Activated CD4-positive, alpha-beta T cell treated with anti-CD3 and anti-CD28 coated beads, Interleukin-2, amount 50 U/mL, for 16 hours (primary cell): ENCODE data around the gene ZNF532.

Source experiments
- DNase-seq: peaks from one replicate; pipeline ENCODE4 v3.0.0-alpha.2; 2020

Gene ZNF532

DNA sequence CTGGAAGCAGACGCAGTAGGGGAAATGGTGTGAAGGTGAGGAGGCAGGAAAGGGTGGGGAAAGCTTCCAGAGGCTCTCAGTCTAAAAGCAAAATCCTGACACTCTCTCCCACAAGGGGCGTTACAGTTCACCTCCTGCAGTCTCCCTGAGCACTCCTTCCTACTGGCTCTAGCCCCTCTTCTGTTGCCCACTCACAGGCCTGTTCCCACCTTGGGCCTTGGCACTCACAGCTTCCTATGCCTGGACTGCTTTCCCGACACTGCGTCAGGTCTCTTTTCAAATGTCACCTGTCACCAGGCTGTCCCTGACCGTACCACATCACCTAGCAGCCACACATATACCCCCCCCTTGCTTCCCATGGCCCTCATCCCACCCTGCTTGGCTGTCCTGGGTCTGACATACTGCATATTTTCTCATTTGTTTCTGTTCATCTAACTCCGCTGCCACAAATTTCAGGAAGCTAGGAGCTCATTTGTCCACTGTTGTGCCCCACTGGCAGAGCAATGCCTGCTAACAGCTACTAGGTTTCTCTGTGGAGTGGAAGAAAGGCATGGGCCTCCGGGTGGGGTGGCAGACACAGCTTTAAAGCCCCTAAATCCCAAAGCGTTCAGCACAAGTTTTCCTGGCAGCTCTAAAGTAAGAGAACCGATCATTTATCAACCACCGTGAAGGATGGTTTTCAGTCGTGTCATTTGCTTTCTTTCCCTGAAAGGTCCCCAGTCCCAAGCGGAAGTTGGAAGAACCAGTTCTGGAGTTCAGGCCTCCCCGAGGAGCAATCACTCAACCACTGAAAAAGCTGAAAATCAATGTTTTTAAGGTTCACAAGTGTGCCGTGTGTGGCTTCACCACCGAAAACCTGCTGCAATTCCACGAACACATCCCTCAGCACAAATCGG, 118.8 kb downstream of the ZNF532 start:
- no peak for DNase-seq

DNA sequence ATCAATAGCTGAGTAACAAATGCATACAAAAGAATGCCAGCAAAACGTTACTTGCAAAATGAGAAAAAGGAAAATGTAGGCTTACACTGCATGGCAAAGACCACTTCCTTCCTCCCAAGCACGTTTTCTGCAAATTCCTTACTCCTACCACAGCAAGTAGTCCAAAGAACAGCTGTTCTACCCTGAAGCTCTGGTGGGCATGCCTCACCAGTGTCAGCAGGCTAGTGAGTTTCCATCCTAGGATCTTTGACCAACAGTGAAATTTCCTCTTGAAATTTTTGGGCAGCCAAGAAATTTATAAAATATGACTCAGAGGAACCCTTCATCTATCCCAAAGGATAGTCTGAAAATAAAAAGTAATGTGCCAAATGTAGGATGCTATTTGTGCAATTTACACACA, 123.9 kb downstream of the ZNF532 start:
- DNase-seq, result no peak

DNA sequence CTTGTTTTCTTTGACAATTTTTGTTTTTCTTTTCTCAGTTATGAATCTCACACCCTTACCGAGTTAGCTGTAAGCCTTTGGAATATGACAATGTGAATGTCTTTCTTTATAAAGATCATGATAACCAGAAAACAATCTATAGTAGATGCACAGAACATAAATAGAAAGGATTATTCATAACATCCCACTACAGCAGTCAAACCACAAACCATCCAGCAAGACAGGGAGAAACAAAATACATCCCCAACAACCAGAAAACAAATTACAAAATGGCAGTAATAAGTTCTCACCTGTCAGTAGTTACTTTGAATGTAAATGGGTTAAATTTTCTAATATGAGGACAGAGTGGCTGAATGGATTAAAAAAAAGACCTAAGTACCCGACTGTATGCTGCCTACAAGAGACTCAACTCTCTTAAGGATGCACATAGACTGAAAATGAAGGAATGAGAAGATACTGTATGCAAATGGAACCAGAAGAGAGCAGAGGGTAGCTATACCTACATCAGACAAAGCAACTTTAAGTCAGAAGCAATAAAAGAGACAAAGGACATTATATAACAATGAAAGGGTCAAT, 124.6 kb downstream of the ZNF532 start:
- DNase-seq, result no peak

DNA sequence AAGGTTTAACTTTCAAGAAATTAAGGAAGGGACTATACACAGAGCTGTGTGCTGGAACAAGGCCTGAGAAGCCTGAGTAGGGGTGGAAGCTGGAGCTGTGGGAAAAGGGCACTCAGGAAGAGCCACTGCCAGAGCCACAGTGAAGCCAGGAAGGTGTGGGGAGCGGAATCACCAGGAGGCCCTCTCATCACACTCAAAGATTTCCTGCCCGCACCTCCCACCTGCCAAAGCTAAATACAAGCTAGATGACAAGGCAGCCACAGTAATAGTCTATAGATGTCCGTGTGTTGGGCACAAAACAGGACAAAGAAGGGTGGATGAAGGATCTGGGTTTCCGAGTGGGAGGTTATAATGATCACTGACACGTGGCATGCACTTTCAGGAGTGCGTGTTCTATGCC, 126.0 kb downstream of the ZNF532 start:
- no peak for DNase-seq

DNA sequence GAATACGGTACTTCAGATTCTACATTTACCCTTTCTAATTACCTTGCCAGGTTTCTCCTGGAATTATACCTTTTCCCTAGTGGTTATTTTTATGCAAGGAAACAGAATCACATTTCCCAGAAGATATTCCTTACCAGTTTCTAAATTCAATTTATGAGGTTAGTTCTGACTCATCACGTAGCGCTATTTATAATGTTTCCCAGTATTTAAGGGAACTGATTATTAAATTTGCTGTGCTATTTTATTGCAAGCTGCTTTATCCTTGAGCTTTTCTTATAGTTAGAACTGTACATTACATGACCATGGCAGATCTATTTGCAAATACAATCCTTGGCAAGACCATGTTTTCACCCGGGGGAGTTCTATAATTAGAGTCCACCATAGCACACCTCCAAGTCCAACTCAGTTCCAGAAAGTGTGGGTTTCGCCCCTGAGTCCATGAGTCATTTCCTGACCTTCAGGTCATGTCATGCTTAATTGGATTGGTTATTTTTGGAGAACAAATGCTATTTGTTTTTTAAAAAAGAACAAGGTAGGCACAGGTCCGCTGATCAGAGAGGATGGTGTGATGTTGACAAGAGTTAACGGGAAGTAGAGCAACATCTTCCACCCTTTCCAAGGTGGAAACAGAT, 126.6 kb downstream of the ZNF532 start:
- peak; percentile 28 for DNase-seq

DNA sequence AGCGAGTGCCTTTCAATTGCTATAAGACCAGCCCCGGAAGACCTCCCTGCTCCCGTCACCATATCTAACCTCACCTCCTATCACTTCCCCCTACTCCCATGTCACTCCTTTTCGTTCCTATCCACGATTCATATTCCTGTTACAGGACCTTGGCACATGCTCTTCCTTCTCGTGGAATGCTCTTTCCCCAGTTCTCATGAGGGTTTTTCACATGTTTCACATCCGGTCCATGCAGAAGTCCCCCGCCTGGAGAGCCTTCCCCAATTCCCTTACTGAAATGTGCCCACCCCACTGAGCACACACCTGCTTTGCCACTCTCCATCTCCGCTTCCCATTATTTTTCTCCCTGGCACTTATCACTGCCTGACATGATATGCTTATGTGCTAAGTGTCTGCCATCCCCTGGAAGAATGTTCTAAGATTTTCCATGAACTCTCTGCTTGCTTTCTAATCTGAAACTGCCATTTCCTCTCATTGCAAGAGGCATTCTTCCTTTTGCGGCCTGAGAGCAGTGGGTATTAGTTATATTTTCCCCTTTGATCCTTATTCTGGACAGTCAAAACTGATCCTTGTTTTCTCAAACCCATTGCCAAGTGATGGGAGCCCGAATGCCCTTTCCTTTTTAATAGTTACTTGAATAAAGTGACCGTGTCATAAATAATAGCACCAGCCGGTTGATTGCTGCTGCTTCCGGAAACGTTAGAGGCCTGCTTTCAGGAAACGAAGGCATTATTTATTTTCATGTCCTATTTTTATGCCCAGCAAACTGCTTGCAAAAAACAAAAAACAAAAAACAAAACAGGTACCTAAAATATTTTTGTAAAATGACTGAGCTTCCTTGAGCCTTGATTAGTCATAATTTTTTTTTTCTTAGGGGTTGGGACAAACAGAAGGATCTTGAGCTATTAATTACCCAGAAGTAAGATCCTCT, 127.9 kb downstream of the ZNF532 start:
- DNase-seq, result no peak

DNA sequence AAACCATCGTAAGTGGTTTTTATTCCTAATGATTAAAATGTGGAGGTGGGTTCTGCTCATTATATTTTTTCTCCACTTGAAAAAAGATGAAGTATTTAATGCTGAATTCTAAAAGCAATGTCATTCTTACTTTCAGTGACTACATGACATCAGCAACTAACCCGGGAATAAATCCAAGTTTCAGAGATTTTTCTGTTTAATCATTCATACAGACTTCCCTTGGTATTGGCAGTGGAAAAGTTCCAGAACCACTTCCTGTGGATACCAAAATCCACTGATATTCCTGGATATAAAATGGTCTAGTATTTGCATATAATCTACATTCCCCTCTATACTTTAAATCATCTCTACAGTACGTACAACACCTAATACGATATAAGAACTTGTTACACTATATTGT, 128.6 kb downstream of the ZNF532 start:
- no peak for DNase-seq

DNA sequence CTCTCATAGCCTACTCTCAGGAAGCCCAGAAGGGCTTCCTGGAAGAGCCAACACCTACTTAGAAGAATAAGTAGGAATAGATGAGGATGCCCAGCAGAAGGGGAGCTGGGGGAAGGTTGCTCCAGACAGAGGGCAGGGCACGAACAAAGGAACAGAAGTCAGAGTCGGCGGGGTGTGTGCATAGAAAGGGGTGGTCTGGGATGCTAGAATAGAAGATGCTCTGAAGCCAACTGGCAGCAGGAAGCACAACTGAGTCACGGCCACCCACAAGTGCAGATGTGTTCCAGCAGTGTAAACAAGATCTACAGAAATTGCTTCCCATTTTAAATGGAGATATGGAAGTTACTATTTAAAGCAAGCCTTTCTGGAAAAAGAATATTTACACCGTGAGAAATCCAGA, 131.0 kb downstream of the ZNF532 start:
- no peak for DNase-seq

DNA sequence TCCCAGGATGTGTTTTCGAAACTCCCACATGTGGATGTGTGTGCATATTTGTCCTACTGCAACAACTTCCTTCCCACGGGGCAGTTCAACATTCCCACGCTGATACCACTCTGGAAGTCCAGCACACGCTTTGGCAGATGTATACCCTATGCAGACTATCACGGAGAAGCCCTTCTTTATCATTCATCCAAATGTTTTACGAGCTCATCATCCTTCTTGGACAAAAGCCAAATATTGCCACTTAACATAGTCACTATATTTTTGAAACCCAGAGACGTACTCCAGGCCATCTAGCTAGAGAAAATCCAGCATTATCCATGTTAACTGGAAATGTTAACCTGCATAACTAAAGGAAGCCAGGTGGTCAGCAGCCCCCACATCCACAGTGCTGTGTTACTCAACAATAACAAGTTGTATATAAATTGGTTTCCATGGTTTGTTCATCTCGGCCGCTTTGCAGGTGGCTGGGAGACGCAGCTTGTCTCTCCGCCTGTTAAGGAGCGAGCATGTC, 131.5 kb downstream of the ZNF532 start:
- no peak for DNase-seq

DNA sequence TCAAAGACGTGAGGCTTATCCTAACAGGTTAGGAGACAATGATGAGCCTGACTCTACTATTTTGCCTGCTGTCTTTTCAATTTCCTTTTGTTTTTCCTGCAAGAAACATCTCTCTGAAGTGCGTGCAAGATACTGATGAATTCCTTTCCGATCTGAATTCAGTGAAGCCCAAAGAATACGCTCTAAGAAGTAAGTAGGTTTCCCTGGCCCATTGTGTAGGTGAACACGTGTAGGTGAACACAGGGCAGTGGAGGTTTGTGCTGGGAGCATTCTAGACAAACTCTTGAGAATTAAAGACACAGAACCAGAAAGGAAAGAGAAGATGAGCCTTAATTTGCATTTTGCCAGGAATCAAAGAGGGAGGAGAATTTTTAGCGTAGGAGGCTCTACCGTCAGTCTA, 132.0 kb downstream of the ZNF532 start:
- no peak for DNase-seq

DNA sequence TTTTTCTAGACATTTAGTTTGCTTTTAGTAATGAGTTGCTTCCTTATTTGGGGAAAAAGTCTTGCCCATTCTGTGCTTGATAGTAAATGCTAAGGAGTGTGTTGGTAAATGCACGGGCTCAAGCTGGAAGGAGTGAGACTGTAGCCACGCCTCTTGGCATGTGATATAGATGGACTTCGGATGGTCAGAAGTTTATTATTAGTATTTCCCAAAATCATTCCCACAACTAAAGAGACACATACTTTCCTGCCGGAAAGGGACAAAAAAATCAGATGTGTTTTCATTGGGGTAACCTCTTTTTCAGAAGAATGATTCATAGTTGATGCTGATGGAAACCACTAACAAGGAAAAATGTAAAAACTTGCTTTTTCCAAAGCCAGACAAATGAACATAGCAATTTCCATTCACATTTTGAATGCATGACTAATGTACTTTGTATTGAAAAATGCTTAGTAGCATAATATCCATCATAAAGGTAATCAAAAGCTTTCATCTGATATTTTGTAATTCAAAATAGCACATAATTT, 133.2 kb downstream of the ZNF532 start:
- DNase-seq, result no peak

DNA sequence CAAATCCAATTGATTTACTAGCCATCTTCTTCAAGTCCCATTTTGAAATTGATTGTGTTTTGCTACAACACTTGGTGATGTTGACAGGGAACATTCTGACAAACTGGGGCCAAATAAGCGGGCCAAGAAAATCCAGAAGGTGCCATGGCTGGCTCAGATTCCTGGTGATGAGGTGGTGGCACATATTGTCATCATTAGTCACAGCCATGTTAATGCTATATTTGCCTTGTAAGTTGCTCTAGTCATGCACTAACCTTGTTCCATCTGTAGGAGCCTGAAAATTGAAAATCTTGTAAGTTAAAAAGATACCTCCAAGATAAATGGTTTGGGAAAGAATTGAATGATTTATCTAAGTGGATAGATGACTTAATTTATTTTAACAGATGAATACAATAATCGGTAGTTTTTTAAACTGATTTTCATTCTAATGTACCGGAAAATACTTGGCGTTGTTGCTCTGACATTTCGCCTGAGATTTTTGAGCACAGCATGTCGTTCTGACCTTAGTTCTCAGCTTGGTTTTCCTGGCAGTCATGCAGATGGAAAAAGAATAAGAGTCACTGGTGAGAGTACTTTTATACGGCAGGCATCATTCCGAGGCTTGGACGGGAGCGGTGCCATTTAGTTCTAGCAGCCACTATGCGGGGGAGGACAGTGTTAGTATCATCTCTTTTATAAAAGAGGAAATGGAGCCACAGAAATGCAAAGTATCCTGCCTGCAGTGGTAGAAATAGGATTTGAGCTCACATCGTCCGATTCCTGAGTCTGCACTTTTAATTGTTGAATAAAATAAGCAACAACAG, 133.9 kb downstream of the ZNF532 start:
- no peak for DNase-seq

DNA sequence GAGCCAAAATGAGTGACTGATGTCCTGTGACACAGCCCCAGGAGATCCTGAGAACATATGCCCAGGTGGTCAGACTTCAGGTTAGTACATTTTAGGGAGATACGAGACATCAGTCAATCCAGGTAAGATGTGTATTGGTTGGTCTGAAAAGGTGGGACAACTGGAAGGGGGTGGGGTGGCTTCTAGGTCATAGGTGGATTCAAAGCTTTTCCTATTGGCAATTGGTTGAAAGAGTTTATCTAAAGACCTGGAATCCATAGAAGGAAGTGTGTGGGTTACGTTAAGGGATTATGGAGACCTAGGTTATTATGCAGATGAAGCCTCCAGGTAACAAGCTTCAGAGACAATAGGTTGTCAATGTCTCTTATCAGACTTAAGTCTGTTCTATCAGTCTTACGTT, 136.5 kb downstream of the ZNF532 start:
- no peak for DNase-seq

DNA sequence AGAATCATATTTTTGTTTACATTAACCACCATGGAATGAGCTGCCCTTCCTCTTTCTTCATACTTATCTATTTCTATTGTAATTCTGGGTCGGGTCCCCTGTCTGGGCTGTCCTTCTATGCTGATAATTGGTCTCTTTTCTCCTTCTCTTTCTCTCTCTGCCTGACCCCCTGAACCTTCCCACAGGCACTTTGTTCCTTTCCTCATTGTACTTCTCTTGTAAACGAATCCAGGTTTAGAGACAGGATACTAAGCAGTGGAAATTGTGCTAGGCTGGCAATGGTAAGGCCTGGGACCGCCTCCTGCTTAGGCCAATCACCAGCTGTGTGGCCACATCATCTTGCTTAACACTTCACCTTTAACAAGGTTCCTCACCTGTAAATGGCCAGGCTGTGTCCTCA, 137.0 kb downstream of the ZNF532 start:
- DNase-seq, result no peak

DNA sequence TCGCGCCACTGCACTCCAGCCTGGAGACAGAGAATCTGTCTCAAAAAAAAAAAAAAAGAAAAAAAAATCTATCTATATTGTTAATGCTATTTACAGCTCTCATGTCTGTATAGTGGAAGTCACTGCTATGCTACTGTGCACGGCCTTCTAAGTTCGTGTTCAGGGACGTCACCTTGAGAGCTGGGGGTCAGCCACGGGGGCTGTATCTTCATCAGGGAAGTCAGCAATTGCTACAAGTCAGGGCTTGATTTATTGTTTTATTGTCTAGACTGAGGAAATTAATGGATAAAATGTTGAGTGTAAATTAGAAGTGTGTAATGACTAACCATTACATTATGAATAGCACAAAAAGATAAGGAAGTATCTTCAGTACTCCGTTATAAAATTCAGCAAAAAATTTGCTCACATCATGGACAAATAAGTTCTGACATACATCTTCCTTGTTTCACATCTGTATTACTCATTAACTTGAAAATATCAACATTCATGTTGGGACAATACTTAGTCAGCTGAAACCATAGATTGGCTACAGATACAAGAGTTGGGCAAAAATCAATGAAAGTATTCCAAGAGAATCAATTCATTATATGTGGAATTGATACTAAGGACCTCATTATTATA, 138.4 kb downstream of the ZNF532 start:
- DNase-seq, result no peak

DNA sequence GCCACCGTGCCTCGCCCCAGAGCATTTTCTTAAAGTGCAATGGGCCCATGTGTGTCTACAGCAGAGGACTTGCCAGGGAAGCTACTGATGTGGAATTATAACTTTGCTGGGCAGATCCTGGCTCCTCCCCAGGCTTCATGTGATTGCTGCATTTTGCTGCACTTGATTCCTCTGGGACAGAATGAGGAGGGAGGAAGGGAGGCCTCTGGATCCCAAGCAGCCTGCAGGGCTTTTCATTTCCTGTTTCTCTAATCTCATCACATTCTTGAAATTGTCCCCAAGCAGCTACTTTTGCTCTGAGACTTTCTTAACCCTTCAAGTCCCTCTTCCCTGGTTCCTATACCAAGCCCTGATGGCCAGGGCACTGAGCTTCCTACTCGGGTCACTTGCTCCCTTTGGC, 140.6 kb downstream of the ZNF532 start:
- DNase-seq, result no peak

DNA sequence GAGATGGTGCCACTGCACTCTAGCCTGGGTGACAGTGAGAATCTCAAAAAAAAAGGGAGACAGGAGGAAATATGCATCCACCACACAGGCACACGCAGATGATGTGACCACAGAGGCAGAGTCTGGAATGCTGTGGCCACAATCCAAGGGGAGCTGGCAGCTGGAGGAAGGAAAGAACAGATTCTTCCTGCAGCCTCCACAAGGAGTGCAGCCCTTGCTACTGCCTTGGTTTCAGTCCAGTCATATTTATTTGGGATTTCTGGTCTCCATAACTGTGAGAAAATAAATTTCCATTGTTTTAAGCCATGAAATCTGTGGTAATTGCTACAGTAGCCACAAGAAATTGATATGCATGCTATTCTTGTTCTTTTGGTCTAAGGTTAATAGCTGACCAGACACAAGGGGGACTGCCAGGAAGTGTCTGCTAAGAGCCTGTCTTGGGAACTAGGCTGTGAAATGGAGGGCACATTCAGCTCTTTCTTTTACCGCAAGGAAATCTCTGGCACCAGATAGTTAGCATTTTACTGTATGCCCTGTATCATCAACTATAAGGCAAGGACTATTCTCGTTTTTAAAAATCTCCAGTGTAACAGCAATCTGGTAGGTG, 141.9 kb downstream of the ZNF532 start:
- DNase-seq, result no peak

DNA sequence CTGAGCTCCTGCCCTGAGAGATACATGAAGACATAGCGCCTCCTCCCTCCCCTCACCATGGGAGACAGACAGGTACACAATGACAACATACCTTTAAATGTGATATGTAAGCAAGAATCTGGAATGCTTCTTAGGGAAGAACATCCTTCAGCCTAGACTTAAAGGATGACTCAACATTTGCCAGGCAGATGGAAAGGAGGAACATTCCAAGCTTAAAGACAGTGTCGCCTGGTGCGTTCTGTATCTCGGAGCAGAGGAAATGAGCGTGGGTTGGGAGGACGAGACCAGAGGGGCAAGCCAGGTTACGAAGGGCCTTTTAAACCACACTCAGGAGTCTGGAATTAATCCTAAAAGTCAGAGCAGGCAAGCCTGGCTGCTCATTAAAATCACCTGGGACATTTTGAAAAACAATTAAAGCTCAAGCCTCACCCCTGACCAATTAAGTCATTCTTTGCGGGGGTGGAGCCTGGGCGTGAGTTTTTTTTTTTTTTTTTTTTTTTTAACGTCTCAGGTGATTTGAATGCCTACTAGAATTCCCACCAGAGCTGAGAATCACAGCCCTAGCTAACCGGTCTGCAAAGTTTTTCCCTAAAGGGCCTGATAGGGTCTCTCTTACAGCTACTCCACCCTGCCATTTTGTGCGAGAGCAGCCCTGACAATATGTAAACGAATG, 143.8 kb downstream of the ZNF532 start:
- no peak for DNase-seq

DNA sequence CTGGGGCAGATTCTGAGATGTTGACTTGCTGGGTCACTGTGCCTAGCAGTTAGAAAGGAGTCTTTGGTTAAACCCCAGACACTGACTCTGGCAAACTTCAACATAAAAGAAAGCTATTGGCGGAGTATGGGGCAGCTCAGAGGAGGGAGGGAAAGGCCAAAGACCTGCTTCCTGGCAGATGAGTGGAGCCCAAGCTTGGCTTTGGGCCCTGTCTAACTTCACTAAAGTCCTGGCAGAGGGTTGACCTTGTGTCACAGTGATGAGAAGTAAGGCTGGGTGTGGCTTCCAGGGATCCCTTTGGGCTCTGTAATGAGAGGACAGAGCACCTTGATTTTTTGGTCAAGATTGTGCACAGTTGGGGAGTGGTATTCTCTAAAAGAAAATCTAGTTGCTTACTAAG, 145.2 kb downstream of the ZNF532 start:
- DNase-seq, result no peak

DNA sequence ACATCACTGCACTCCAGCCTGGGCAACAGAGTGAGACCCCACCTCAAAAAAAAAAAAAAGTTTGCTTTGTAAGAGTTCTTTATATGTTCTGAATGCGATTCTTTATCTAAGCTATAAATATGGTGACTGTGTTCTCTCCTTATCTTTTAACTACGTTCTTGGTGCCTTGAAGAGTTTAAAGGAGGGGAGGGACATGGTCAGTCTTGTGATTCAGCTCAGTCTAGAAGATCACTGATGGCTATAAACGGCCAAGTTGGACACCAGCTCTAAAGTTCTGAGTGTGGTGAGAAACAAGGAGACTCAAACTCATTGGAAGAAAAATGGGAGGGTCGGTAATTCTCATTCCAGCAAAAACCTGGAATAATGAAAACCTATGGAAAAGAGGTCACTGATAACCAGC, 146.6 kb downstream of the ZNF532 start:
- DNase-seq, result no peak
